ENCODE measurements around the gene RNF208. TPM values are rescaled to one million over a fixed set of nuclear protein-coding genes. Genes with fewer than 3 reads are reported as not detected.
A peak's percentile ranks its signal among the peaks of the same experiment; 100 is the strongest.

Gene RNF208
- total RNA-seq, 1 experiment from 2014 or later: 38.0 TPM

GRCh38 chr9:137269231-137269772, 47.3 kb upstream of the RNF208 start:
- H3K9me3 ChIP-seq (ENCODE audit: insufficient read depth, low read depth): no peaks in the 10 kb centered on the region
- no peaks in the 10 kb centered on the region for H3K4me1 ChIP-seq (replicated peaks; ENCODE audit: insufficient read depth)
- no peak overlapping the region for H3K4me2 ChIP-seq
- TF ChIP-seq, protein P1, sequence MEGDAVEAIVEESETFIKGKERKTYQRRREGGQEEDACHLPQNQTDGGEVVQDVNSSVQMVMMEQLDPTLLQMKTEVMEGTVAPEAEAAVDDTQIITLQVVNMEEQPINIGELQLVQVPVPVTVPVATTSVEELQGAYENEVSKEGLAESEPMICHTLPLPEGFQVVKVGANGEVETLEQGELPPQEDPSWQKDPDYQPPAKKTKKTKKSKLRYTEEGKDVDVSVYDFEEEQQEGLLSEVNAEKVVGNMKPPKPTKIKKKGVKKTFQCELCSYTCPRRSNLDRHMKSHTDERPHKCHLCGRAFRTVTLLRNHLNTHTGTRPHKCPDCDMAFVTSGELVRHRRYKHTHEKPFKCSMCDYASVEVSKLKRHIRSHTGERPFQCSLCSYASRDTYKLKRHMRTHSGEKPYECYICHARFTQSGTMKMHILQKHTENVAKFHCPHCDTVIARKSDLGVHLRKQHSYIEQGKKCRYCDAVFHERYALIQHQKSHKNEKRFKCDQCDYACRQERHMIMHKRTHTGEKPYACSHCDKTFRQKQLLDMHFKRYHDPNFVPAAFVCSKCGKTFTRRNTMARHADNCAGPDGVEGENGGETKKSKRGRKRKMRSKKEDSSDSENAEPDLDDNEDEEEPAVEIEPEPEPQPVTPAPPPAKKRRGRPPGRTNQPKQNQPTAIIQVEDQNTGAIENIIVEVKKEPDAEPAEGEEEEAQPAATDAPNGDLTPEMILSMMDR (conservative IDR thresholded peaks at IDR 0.05): no peak
- TF ChIP-seq EZH2 (IDR thresholded peaks at IDR 0.05; ENCODE audit: low read depth): no peak
- H3K27me3 ChIP-seq (ENCODE audit: insufficient read depth, low read depth): no peaks in the 10 kb centered on the region
- H2AFZ ChIP-seq: no peak overlapping the region
- POLR2A ChIA-PET (ENCODE audit: unreplicated experiment): no interaction called here
- intact Hi-C loops (cut with micrococcal nuclease; ENCODE audit: unreplicated experiment): no loop called here
- H4K20me1 ChIP-seq (ENCODE audit: insufficient read depth): peaks cover 12% of the 10 kb centered on the region; the same call in 1 of the 2 replicates
- H3K79me2 ChIP-seq (ENCODE audit: low read depth): no peaks in the 10 kb centered on the region
- H3K9me2 ChIP-seq (ENCODE audit: insufficient read depth): no peaks in the 10 kb centered on the region
- CTCF ChIA-PET: interaction anchor here (0.6 kb wide), 1 partner anchor 68 kb away, joined by 5 read pairs; no protein-coding TSS in a partner anchor
- H3K4me3 ChIP-seq: no peak overlapping the region
- no peak overlapping the region for H3K27ac ChIP-seq
- H3F3A ChIP-seq (ENCODE audit: insufficient read depth, low read depth): no peaks in the 10 kb centered on the region
- no TSS peak for BruUV-seq (replicated peaks)
- H3K36me3 ChIP-seq (ENCODE audit: low read depth): no peaks in the 10 kb centered on the region
- DNase-seq: no peak

DNA sequence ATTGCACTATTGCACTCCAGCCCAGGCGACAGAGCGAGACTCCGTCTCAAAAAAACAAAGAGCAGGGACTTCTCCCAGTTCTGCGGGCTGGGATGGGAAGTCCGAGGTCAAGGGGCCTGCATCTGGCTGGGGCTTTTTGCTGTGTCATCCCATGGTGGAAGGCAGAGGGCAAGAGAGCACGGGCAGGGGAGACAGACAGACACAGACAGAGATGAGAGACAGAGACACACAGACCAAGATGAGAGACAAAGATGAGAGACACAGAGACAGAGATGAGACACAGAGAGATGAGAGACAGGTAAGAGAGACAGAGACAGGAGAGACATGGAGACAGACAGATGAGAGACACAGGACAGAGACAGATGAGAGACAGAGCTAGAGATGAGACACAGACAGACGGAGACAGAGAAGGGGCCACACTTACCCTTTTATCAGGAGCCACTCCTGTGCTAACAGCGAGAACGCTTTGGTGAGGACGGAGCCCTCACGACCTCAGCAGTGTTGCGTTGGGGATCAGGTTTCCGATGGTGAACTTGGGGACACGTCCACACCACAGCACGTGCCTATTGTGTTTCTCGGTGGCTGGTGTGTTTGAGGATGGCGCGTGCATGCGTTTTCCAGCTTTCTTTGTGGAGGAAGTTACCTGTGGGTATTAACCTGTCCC, 46.6 kb upstream of the RNF208 start:
- Histone ChIP-seq H2AFZ (no peak overlapping the region), H3K36me3 (ENCODE audit: low read depth) (no peaks in the 10 kb centered on the region), H3K79me2 (ENCODE audit: low read depth) (no peaks in the 10 kb centered on the region), H3K27ac (no peak overlapping the region), H3F3A (ENCODE audit: insufficient read depth, low read depth) (no peaks in the 10 kb centered on the region), H3K4me2 (no peak overlapping the region), H3K9me2 (ENCODE audit: insufficient read depth) (no peaks in the 10 kb centered on the region), H3K27me3 (ENCODE audit: insufficient read depth, low read depth) (no peaks in the 10 kb centered on the region), H3K4me1 (replicated peaks; ENCODE audit: insufficient read depth) (no peaks in the 10 kb centered on the region), H4K20me1 (ENCODE audit: insufficient read depth) (peaks cover 12% of the 10 kb centered on the region; the same call in 1 of the 2 replicates), H3K9me3 (ENCODE audit: insufficient read depth, low read depth) (no peaks in the 10 kb centered on the region), H3K4me3 (no peak overlapping the region)
- no TSS peak for BruUV-seq (replicated peaks)
- no peak for DNase-seq
- ChIA-PET POLR2A (ENCODE audit: unreplicated experiment) (no interaction called here), CTCF (no interaction called here)
- TF ChIP-seq EZH2 (IDR thresholded peaks at IDR 0.05; ENCODE audit: low read depth): no peak
- TF ChIP-seq, protein P1 (conservative IDR thresholded peaks at IDR 0.05): no peak
- intact Hi-C loops (cut with micrococcal nuclease; ENCODE audit: unreplicated experiment): no loop called here

DNA sequence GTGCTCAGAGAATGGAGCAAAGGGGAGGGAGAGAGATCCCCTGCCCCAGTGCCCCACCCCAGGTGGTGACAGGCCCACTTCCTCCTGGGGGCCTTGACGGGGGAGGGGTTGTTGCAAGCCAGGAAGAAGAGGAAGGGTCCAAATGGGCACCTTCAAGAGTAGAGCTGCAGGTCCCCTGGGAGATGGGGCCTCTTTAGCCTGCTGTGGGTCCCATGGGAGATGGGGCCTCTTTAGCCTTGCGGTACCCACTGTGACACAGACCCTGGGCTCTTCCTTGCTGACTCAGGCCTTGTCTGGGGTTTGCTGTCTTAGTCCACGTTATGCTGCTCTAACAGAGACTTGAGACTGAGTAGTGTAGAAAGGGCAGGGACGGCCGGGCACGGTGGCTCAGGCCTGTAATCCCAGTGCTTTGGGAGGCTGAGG, 45.9 kb upstream of the RNF208 start:
- H4K20me1 ChIP-seq (ENCODE audit: insufficient read depth): peaks cover 7% of the 10 kb centered on the region; the same call in 1 of the 2 replicates
- POLR2A ChIA-PET (ENCODE audit: unreplicated experiment): no interaction called here
- 0 out of 2 replicates have a peak overlapping the region, but pooled peaks have one; percentile 16 for H3K27ac ChIP-seq
- BruUV-seq (replicated peaks): no TSS peak
- no peak for TF ChIP-seq EZH2 (IDR thresholded peaks at IDR 0.05; ENCODE audit: low read depth)
- TF ChIP-seq, protein P1 (conservative IDR thresholded peaks at IDR 0.05): no peak
- no peak for DNase-seq
- H3F3A ChIP-seq (ENCODE audit: insufficient read depth, low read depth): no peaks in the 10 kb centered on the region
- no peaks in the 10 kb centered on the region for H3K36me3 ChIP-seq (ENCODE audit: low read depth)
- no peaks in the 10 kb centered on the region for H3K4me1 ChIP-seq (replicated peaks; ENCODE audit: insufficient read depth)
- no peaks in the 10 kb centered on the region for H3K27me3 ChIP-seq (ENCODE audit: insufficient read depth, low read depth)
- CTCF ChIA-PET: no interaction called here
- H3K79me2 ChIP-seq (ENCODE audit: low read depth): no peaks in the 10 kb centered on the region
- no peaks in the 10 kb centered on the region for H3K9me2 ChIP-seq (ENCODE audit: insufficient read depth)
- no peak overlapping the region for H3K4me3 ChIP-seq
- no peak overlapping the region for H2AFZ ChIP-seq
- no peak overlapping the region for H3K4me2 ChIP-seq
- no peaks in the 10 kb centered on the region for H3K9me3 ChIP-seq (ENCODE audit: insufficient read depth, low read depth)
- intact Hi-C loops (cut with micrococcal nuclease; ENCODE audit: unreplicated experiment): no loop called here
